Kidney epithelial cell (primary cell): Measurements from ENCODE around the gene GHRHR. TPM values are rescaled to one million over a fixed set of nuclear protein-coding genes. Genes with fewer than 3 reads are reported as not detected.

Experiments
- DNase-seq: peaks from one replicate; pipeline ENCODE4 v3.0.0-alpha.2; 2010; ENCODE audit warnings: low read depth
- H3K27me3 ChIP-seq: 2 replicates; pipeline ENCODE4 v1.6.0; 2011; ENCODE audit warnings: low read length; ENCODE audit not compliant: control insufficient read depth, insufficient read depth
- H3K36me3 ChIP-seq: 2 replicates; pipeline ENCODE4 v1.5.1; 2011; ENCODE audit warnings: low read length; ENCODE audit not compliant: control insufficient read depth, insufficient read depth
- H3K4me3 ChIP-seq: 2 replicates; pipeline ENCODE4 v1.5.1; 2011; ENCODE audit warnings: low read depth, mild to moderate bottlenecking, control low read depth, low read length
- CTCF ChIP-seq: IDR thresholded peaks from 2 replicates; pipeline ENCODE4 v1.5.1; 2011; ENCODE audit warnings: mild to moderate bottlenecking, moderate library complexity, low read length, control low read depth, inconsistent platforms; ENCODE audit not compliant: insufficient read depth, poor library complexity, severe bottlenecking
- total RNA-seq: library from RNA; depleted of rRNA; stranded (reverse); fragments of >200 nt; gene quantifications from 2 replicates; pipeline ENCODE4 v1.2.3, GENCODE V29; 2015

The GHRHR gene
- total RNA-seq, 1 donor from 2014 or later: not detected

GRCh38 chr7:30917216-30917893 is 46.4 kb upstream of the GHRHR start:
- Histone ChIP-seq H3K27me3 (no peaks in the 10 kb centered on the region), H3K36me3 (no peaks in the 10 kb centered on the region), H3K4me3 (no peak overlapping the region)
- TF ChIP-seq CTCF: no peak
- no peak for DNase-seq

GRCh38 chr7:30918676-30919075 is 45.1 kb upstream of the GHRHR start:
- TF ChIP-seq CTCF: no peak

GRCh38 chr7:30920021-30920583 is 43.7 kb upstream of the GHRHR start:
- no peak for DNase-seq
- no peak for TF ChIP-seq CTCF
- H3K36me3 ChIP-seq: no peaks in the 10 kb centered on the region
- no peaks in the 10 kb centered on the region for H3K27me3 ChIP-seq
- H3K4me3 ChIP-seq: no peak overlapping the region

More at GRCh38 chr7:30918676-30919075, 45.1 kb upstream of the GHRHR start:
- Histone ChIP-seq H3K4me3 (no peak overlapping the region), H3K36me3 (no peaks in the 10 kb centered on the region), H3K27me3 (no peaks in the 10 kb centered on the region)
- no peak for DNase-seq

- no peaks in the 10 kb centered on the region for H3K27me3 ChIP-seq
- no peak for DNase-seq
- H3K36me3 ChIP-seq: no peaks in the 10 kb centered on the region
- no peak overlapping the region for H3K4me3 ChIP-seq
- no peak for TF ChIP-seq CTCF
These were observed 42.9 kb upstream of the GHRHR start for GRCh38 chr7:30920584-30921539.

GRCh38 chr7:30921540-30922401 is 42.0 kb upstream of the GHRHR start:
- no peaks in the 10 kb centered on the region for H3K27me3 ChIP-seq
- no peak for DNase-seq
- no peaks in the 10 kb centered on the region for H3K36me3 ChIP-seq
- H3K4me3 ChIP-seq: no peak overlapping the region
- no peak for TF ChIP-seq CTCF
